AG20443 (cell line): ENCODE data around the gene MCFD2.
A peak's percentile ranks its signal among the peaks of the same experiment; 100 is the strongest.

Experiments
- DNase-seq: peaks from one replicate; pipeline ENCODE4 v3.0.0; 2012; ENCODE audit warnings: low spot score, mixed read lengths

MCFD2 gene

DNA sequence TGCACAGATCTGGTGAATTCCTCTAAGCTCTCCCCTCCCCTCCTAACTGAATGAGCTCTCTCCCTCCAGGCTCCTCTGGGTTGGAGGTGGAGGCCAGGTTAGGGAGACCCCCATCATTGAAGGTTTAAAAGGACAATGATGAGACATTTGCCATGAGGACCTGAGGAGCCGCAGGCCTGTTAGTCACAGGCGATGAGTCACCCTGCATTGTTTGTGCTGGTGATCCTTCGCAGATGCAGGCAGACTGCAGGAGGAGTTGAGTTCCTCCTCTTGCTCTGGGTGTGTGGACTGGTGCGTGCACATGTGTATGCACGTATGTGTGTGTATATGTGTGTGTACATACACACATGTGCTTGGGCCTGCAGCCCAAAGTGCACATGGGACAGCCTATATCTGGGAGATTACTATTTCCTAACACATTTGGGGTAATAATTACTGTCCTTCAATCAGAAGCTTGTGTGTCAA, 42.0 kb downstream of the MCFD2 start:
- peak; percentile 90 for DNase-seq

DNA sequence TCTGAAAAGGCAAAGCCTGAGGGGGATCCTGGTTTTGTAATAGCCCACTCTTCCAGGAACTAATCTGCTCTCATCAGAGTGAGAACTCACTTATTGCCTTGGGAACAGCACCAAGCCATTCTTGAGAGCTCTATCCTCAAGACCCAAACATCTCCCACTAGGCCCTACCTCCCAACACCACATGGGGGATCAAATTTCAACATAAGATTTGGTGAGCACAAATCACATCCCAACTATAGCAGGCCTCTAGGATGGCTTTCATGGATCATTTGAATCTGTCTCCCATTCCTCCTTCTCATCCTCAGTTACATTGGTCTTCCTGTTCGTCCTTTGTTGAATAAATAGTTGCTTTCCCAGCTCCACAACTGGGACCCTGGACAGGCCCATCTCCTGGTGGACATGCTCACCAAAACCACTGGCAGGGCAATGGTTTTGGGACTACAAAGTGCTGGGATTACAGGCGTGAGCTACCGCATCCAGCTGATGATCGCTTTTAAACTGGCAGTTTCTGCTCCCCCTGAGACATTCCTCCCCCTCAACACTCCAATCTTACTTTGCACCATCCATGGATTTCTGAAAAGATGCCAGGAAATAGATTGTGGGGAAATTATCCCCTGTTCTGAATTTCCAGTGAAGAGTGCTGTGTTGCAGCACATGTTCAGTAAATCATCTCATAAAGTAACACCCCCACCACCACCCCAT, 42.6 kb downstream of the MCFD2 start:
- DNase-seq = peak; percentile 47

DNA sequence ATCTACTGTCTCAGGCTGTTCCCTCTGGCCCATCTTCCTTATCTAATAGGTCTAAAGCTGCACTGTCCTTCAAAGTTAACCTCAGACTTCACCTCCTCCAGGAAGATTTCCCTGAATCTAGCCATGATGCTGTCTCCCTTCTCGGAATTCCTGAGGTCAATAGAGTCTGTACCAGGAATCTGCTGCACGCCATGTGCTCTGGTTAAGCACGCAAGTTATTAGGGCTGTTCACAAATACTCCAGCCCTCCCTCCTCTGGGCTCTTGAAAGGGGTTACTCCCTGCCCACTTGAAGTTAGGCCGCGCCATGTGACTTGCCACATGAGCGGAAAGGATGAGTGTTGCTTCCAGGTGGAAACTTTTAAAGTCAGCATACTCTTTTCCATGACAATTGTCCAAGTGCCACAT, 43.6 kb downstream of the MCFD2 start:
- peak; percentile 35 for DNase-seq

DNA sequence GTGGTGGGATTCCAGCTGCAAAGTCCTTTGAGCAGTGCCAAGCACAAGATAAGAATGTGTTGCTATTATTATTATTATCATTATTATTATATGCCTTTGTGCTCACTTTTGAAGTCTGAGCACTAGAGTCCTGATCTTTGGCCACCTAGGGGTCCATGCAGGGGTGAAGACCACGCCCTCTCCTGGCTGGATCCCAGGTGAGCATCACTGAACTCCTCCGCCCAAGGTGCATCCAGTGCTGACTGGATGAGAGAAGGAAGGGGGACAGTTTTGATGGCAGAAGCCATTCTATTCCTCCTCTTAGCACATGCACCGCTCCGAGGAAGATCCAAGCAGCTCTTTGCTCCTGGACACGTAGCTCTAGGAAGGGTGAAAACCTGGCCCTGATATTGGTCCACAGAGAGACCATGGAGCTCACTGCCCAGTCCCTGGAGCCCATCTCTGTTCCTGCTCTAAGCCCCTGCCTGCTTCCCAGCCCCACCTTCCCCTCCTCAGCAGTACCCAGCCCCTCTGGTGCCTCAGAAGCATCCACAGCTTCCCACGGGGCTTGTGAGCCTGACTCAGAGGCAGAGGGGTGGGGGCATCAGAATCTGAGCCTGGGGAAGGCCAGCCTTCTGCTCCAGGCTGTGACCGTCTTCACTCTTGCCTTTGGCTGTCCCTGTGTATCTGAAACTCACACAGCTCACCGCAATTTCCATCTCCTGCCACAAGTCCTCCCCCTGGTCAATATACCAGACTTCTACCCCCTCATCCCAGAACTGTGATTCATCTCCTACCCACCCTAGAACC, 45.4 kb downstream of the MCFD2 start:
- peak; percentile 49 for DNase-seq

DNA sequence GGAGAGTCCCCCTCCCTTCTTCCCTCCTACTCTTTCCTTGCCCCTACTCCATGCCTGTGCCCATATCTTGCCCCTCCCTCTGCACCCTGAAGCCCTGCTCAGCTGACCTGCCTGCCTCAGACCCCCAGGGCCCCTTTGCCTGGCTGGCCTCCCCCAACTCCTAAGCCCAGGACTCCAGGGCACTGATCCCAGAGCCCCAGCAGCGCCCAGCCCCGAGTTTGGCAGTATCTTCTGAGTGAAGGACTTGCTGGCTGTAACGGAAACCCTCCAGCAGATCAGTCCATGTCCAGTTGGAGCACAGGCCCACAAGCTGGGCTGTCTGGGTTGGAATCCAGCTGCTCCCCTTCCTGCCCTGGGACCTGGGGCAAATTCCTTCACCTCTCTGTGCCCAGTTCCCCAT, 46.0 kb downstream of the MCFD2 start:
- DNase-seq = no peak

DNA sequence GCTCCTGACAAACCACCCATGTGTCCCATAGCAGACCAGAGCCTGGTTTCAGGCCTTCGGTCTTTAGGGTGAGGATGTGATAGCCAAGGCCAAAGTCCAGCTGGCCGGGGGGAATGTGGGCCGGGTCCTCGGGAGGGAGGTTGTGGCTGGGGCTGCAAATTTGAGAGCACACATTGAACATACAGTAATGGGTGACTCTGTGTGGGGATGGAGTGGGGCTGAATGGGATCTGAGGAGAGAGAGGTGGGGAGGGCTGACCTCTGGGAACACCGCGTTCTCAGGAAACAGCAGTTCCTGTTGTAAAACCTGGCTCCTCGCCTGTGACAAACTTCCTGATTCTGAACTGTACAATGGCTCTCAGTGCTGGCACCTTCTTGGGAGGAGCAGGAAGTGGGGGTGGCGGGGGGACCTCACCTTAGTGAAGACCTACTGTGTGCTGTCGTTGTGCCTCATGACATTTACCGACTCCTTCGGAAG, 48.8 kb downstream of the MCFD2 start:
- no peak for DNase-seq

DNA sequence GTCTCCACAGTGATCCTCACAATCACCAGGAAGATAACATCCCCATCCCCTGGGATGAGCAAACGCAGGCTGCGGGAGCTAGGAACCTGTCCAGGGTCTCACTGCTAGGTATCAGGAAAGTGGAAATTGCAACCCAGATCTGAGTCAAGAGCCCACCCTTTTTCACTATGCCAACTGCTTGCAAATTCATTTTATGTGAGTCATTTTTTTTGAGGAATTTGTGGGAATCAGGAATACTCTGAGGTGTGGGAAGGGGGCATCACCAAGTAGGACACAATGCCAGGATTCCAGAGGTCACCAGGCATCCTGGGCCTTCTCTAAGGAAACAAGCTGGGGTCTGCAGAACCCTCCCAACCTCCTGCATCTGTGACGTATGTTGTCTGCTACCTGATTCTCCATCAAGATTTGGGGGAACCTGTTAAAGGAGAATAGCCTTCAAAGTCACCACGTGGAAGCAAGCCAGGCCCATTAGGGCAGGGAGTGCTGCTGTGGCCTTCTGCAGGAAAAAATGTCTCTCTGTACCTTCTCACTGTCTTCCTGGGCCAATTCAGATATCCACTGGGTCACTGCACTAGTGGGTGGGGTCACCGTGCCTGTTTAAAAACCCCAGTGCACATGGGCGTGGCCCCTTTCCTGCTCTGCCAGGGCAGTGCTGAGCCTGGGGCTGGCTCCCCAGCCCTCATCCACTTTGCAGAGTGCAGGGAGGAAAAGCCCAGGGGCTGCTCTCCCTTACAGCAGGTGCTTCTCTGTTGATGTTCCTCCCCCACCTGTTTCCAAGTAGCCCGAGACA, 50.2 kb downstream of the MCFD2 start:
- no peak for DNase-seq

DNA sequence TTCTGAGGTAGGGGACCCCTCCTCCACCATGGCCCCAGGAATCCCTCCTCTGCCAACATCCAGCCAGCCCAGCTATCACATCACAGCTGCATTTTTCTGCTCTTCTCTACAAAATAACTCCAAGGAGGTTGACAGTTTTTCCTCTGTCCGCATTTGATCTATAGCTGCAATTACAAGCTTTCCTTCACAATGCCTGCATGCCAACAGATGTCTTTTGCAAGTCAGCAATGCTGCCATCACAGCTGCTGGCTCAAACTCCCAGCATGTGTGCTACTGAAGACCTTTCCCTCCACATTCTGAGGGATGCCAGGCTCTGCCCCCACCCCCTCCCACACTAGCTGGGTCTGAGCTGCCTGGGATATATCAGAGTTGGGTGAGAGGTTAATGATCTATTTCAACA, 51.7 kb downstream of the MCFD2 start:
- DNase-seq = no peak

DNA sequence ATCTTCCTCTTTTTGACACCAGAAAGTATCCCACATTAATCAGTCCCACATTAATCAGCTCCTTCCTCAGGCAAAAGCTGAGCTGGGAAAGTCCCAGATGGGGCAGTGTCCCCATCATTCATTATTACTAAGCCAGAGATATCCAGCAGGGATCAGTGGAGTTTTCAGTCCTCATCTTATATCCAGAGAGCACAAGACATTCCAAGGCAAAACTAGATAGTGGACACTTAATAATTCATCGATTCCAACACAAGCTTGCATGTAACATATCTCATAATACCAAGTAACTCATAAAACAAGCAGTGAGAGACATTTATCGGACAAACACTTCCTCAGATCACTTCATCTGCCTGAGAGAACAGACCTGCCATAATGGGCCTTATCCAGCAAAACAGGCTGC, 53.1 kb downstream of the MCFD2 start:
- DNase-seq = no peak

DNA sequence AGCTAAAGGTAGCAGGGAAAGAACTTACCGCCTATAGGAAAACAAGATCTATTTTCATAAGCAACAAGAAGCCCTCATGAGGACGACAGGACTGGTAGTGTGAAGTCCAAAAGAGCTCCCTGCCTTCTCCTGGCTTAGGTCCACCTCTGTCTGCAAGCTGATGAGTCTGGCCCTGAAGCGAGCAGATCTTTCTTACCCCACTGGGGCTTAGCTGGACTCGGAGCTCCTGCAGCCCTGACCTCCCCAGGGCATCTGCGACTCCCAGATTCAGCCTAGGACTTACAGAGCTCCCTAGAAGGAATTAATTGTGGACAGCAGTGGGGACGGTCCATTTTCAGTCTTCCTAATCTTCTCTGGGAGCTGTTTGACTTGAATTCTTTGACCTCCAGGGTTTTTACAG, 53.7 kb downstream of the MCFD2 start:
- DNase-seq = no peak

DNA sequence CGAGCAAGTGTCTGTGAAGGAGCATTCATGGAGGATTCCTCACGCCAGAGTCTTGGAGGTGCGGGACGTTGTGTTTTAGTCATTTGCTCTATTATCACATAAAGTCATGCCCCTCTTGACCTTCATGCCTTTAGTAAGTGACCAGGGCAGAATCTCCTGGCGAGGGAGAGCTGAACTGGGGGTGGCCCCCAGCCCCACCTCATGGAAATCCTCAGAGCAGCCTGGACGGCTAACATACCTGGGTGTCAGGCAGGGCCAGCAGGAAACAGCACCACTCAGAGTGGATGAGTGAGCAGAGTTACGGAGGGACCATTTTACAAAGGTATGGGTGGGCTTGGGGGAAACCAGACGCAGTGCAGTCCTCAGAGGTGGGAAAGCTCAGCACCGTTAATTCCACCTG, 56.1 kb downstream of the MCFD2 start:
- no peak for DNase-seq

DNA sequence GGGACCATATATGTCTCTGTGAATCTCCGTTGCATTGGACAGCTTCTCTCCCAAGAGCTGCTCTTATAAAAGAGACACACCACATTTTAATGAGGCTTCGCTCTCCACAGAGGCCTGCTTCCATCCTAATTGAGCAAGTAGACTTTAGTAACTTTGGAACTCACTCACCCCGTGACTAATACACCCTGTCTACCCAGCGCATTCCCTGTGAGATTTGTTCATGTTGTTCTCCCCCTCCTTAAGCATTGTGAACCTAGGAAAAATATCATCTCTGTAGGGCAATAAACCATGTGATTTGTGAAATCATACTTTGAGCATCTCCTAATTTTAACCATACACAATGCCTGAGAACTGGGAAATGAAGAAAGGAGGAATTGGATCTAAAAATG, 56.9 kb downstream of the MCFD2 start:
- peak; percentile 83 for DNase-seq

DNA sequence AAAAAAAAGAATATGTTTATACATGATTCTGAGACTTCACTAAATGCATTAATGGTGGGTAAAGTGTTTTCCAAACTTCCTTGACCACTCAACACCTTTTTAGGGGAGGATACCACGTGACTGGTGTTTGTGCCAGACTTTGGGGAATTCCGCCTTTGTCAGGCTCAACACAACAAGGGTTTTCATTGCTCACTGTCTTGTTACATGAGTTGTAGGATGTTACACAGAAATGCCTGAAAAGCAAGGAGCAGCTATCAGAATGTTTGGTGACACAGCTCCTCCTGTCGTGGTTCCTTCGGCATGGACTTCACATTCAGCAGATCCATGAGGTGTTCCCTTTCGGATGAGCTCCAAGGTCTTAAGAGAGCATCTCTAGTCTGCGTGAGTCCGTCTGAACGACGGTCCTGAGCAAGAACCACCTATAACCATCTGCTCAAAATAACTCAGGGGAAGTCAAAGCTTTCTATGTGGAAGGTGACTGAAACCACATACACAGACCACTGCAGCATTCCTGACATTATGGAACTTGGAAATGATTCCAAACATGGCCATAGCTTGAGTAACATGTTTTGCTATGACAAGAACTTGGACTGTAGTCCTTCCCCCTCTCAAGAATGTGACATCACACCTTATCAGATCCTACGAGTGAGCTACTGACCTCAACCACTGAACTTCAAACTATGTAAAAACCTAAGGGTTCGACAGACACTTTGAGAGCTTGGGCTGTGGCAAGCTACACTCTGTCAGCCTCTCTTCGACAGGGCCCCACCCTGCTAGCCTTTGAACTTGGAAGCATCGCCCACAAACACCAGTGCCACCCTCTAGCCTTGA, 57.5 kb downstream of the MCFD2 start:
- peak; percentile 74 for DNase-seq

DNA sequence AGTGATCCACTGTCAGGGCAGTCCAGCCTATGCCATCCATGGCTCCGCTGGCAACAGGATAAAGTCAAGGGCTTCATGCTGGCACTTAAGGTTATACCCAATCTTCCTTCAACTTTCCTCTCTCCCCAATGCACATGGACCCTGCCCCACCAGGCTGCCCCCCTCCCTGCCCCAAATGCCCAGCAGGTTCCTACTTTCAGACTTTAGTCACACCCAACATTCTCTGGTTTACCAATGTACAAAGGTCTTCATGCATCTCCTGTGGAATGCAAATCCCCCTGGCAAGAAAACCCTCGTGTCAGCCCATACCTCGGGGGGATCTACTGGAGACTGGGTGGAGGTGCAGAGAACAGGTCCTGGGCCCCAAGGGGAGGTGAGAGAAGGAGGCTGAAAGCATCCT, 59.3 kb downstream of the MCFD2 start:
- DNase-seq = no peak

DNA sequence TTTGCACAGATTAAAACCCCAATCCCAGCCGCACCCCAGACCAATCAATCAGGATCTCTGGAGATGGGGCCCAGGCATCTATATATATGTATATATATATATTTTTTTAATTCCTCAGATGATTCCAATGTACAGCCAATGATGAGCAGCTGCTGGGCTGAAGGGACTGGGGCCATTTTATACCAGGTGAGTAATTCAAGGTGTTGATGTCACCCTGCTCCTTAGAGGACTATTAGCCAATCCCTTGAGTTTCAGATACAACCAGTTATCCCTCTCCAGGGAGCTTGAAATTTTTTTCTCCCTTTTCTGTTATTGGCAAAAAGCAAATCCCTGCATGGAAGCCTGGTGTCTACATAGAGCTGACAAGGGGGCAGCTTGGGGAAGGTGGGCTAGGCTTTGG, 59.8 kb downstream of the MCFD2 start:
- no peak for DNase-seq

DNA sequence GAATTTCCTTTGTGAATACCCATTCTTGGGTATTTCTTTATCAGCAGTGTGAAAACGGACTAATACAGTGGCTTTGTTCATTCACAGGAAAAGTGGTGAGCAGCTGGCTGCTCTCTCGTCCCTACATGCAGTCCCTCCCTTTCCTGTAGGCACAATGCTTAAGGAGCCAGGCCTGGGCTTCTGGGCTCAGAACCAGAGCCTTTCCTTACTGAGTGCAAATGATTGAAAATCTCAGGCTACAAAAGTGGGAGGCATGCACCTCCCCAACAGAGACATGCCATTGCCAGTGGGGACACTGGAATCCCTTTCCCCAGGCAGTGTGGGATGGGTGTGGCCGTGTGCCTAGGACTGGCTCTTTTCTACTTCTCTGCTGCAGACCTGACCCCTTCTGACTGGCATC, 61.3 kb downstream of the MCFD2 start:
- DNase-seq = no peak

DNA sequence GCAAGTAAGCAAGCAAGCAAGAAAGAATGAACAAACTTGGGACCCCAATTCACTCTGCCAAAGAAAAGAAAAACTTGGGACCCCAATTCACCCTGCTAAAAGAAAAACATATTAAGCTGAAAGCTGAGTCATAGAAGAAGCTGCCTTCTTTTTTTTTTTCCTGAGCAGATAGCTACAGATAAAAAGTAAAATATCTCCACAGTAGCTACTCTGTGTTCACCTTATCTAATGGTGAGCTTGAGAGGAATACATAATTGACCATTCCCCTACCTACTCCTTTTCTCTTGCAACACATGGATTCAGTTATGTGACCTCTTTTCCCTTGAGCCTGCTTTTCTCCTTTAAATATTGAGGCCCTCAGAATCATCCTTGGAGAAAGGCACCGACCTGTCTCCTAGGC, 63.0 kb downstream of the MCFD2 start:
- DNase-seq = no peak

DNA sequence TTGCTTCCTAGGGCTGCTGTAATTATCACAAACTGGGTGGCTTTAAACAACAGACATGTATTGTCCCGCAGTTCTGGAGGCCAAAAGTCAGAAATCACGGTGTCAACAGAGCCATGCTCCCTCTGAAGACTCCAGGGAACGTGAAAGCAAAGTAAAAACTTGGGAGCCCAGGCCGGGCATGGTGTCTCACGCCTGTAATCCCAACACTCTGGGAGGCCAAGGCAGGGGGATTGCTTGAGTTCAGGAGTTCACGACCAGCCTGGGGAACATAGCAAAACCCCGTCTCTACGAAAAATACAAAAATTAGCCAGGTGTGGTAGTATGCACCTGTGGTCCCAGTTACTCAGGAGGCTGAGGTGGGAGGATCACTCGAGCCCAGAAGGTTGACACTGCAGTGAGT, 63.5 kb downstream of the MCFD2 start:
- no peak for DNase-seq
